Natural killer cell treated with Interleukin-12 subunit alpha and Interleukin-12 subunit beta and Interleukin-15 and Interleukin-18, amount 100 ng/mL, for 72 hours (primary cell): ENCODE data around the gene FOSL1. TPM values are rescaled to one million over a fixed set of nuclear protein-coding genes. Genes with fewer than 3 reads are reported as not detected.

Experiments
- ATAC-seq, 2 donors: fragments of 150-1000 bp; cut with Tn5 transposase in 1 of 2; sonication (Bioruptor Pico), chemical (Tn5 transposase) in 1 of 2; 2 replicates each; pipeline ENCODE4 v1.10.0; 2021
- DNase-seq: peaks from one replicate; pipeline ENCODE4 v3.0.0; 2022; ENCODE audit warnings: low spot score
- H3K27ac Mint-ChIP-seq, 2 donors: 1 replicate in 1 of 2; 2 replicates in 1 of 2; pipeline ENCODE4 v1.8.0; 2022; ENCODE audit warnings: mixed read lengths in 2 of 2, mild to moderate bottlenecking in 1 of 2, moderate library complexity in 1 of 2
- H3K27me3 Mint-ChIP-seq, 2 donors: 1 replicate in 1 of 2; 2 replicates in 1 of 2; pipeline ENCODE4 v1.8.0; 2022; ENCODE audit warnings: mixed read lengths in 2 of 2
- H3K36me3 Mint-ChIP-seq: one replicate; pipeline ENCODE4 v1.8.0; 2022; ENCODE audit warnings: mixed read lengths
- H3K4me1 Mint-ChIP-seq, 2 donors: 1 replicate in 1 of 2; 2 replicates in 1 of 2; pipeline ENCODE4 v1.8.0; 2022; ENCODE audit warnings: low read depth in 2 of 2, mixed read lengths in 2 of 2, mild to moderate bottlenecking in 1 of 2
- H3K4me3 Mint-ChIP-seq: one replicate; pipeline ENCODE4 v1.8.0; 2022; ENCODE audit warnings: mixed read lengths
- H3K9me3 Mint-ChIP-seq: 2 replicates; pipeline ENCODE4 v1.8.0; 2022; ENCODE audit warnings: mixed read lengths
- total RNA-seq, 2 donors: library from RNA; stranded (reverse); gene quantifications; one replicate each; pipeline ENCODE4 v1.2.3, GENCODE V29; 2022

The FOSL1 gene
- total RNA-seq, 2 donors from 2014 or later = 7.9 to 18.1 TPM

- Mint-ChIP-seq H3K27ac (peak within 1 kb of the TSS; percentile 79 to 91), H3K4me1 (peaks cover 22 to 29% of the 10 kb centered on the region in 2 donors)
- ATAC-seq = peak; percentile 1 to 46
Measured at GRCh38 chr11:65872586-65873317, 27.4 kb downstream of the FOSL1 start, which contains the start of gene EFEMP2. EFEMP2 (minus strand) TSS chr11:65872800; CDS start chr11:65872354, 446 bp downstream.

GRCh38 chr11:65871811-65872548 lies 28.2 kb downstream of the FOSL1 start:
- no peaks in the 10 kb centered on the region for H3K9me3 Mint-ChIP-seq
- H3K4me1 Mint-ChIP-seq = peaks cover 26% of the 10 kb centered on the region in 2 donors
- DNase-seq = no peak
- ATAC-seq = no peak
- H3K36me3 Mint-ChIP-seq = no peaks in the 10 kb centered on the region
- peak overlapping the region in 1 of 2 donors; percentile 21 for H3K27ac Mint-ChIP-seq
- no peaks in the 10 kb centered on the region for H3K27me3 Mint-ChIP-seq
- H3K4me3 Mint-ChIP-seq = peak overlapping the region; percentile 36

More at GRCh38 chr11:65872586-65873317, 27.4 kb downstream of the FOSL1 start, which contains the start of gene EFEMP2:
- no peaks in the 10 kb centered on the region for H3K9me3 Mint-ChIP-seq
- no peaks in the 10 kb centered on the region for H3K27me3 Mint-ChIP-seq
- peak within 1 kb of the TSS; percentile 94 for H3K4me3 Mint-ChIP-seq
- no peaks in the 10 kb centered on the region for H3K36me3 Mint-ChIP-seq
- DNase-seq = no peak

- H3K36me3 Mint-ChIP-seq = no peaks in the 10 kb centered on the region
- H3K27me3 Mint-ChIP-seq = no peaks in the 10 kb centered on the region
- H3K27ac Mint-ChIP-seq = peak overlapping the region; percentile 12 to 33
- ATAC-seq (no peak), DNase-seq (no peak)
- peak overlapping the region; percentile 49 for H3K4me3 Mint-ChIP-seq
- no peaks in the 10 kb centered on the region for H3K9me3 Mint-ChIP-seq
- H3K4me1 Mint-ChIP-seq = peaks cover 23 to 26% of the 10 kb centered on the region in 2 donors
Measured at GRCh38 chr11:65870706-65871681, 29.2 kb downstream of the FOSL1 start.

GRCh38 chr11:65870307-65870658 lies 29.9 kb downstream of the FOSL1 start:
- H3K27ac Mint-ChIP-seq = peak overlapping the region; percentile 12 to 33
- H3K4me3 Mint-ChIP-seq = peak overlapping the region; percentile 49
- no peaks in the 10 kb centered on the region for H3K36me3 Mint-ChIP-seq
- H3K4me1 Mint-ChIP-seq = peaks cover 23 to 26% of the 10 kb centered on the region in 2 donors
- ATAC-seq = no peak
- no peak for DNase-seq
- no peaks in the 10 kb centered on the region for H3K9me3 Mint-ChIP-seq
- no peaks in the 10 kb centered on the region for H3K27me3 Mint-ChIP-seq

- Mint-ChIP-seq H3K27ac (peak overlapping the region in 1 of 2 donors; percentile 21), H3K4me1 (peaks cover 23 to 26% of the 10 kb centered on the region in 2 donors), H3K36me3 (no peaks in the 10 kb centered on the region), H3K9me3 (no peaks in the 10 kb centered on the region), H3K27me3 (no peaks in the 10 kb centered on the region), H3K4me3 (peak overlapping the region; percentile 12)
- DNase-seq = no peak
- no peak for ATAC-seq
Measured at GRCh38 chr11:65869643-65870306, 30.4 kb downstream of the FOSL1 start.

GRCh38 chr11:65868907-65869306 lies 31.3 kb downstream of the FOSL1 start:
- DNase-seq (no peak), ATAC-seq (no peak)
- H3K9me3 Mint-ChIP-seq = no peaks in the 10 kb centered on the region
- H3K27me3 Mint-ChIP-seq = no peaks in the 10 kb centered on the region
- H3K4me3 Mint-ChIP-seq = no peak overlapping the region
- no peaks in the 10 kb centered on the region for H3K36me3 Mint-ChIP-seq
- peaks cover 23 to 26% of the 10 kb centered on the region in 2 donors for H3K4me1 Mint-ChIP-seq
- H3K27ac Mint-ChIP-seq = no peak overlapping the region

GRCh38 chr11:65868076-65868667 lies 32.0 kb downstream of the FOSL1 start:
- Mint-ChIP-seq H3K4me3 (no peak overlapping the region), H3K36me3 (no peaks in the 10 kb centered on the region), H3K27me3 (no peaks in the 10 kb centered on the region), H3K4me1 (peaks cover 24% of the 10 kb centered on the region in 2 donors), H3K27ac (no peak overlapping the region), H3K9me3 (no peaks in the 10 kb centered on the region)
- peak; percentile 35 for DNase-seq
- ATAC-seq = no peak

- DNase-seq (peak; percentile 62), ATAC-seq (no peak)
- Mint-ChIP-seq H3K36me3 (peaks cover 4% of the 10 kb centered on the region), H3K4me1 (peaks cover 24 to 25% of the 10 kb centered on the region in 2 donors), H3K27ac (peak overlapping the region in 1 of 2 donors; percentile 58), H3K9me3 (no peaks in the 10 kb centered on the region), H3K27me3 (no peaks in the 10 kb centered on the region), H3K4me3 (no peak overlapping the region)
Measured at GRCh38 chr11:65867284-65868071, 32.7 kb downstream of the FOSL1 start.

GRCh38 chr11:65866509-65867283 lies 33.5 kb downstream of the FOSL1 start:
- H3K27me3 Mint-ChIP-seq = no peaks in the 10 kb centered on the region
- peak overlapping the region in 1 of 2 donors; percentile 58 for H3K27ac Mint-ChIP-seq
- H3K4me1 Mint-ChIP-seq = peaks cover 26 to 27% of the 10 kb centered on the region in 2 donors
- DNase-seq (peak; percentile 47), ATAC-seq (no peak)
- H3K4me3 Mint-ChIP-seq = no peak overlapping the region
- H3K9me3 Mint-ChIP-seq = no peaks in the 10 kb centered on the region
- H3K36me3 Mint-ChIP-seq = peaks cover 5% of the 10 kb centered on the region

- Mint-ChIP-seq H3K4me3 (no peak overlapping the region), H3K4me1 (peaks cover 24 to 29% of the 10 kb centered on the region in 2 donors), H3K27me3 (no peaks in the 10 kb centered on the region), H3K27ac (no peak overlapping the region), H3K36me3 (peaks cover 5% of the 10 kb centered on the region), H3K9me3 (no peaks in the 10 kb centered on the region)
- DNase-seq = peak; percentile 35
- ATAC-seq = no peak
Measured at GRCh38 chr11:65865550-65866172, 34.5 kb downstream of the FOSL1 start.
